Neural progenitor cell (in vitro differentiated cells): ENCODE results near the gene NEMP1. TPM values are rescaled to one million over a fixed set of nuclear protein-coding genes. Genes with fewer than 3 reads are reported as not detected.

Experiments
- DNase-seq: peaks from one replicate; pipeline ENCODE4 v3.0.0-alpha.2; 2016; ENCODE audit warnings: low spot score
- H2AFZ ChIP-seq: fragments of 200-600 bp; sonication (generic); replicated peaks from 2 replicates; pipeline ENCODE4 v1.6.1; 2016; ENCODE audit warnings: antibody characterized with exemption
- H3F3A ChIP-seq: fragments of 200-600 bp; sonication (generic); 2 replicates; pipeline ENCODE4 v1.6.1; 2016; ENCODE audit warnings: antibody characterized with exemption, low read depth
- H3K27ac ChIP-seq: fragments of 200-600 bp; sonication (generic); 2 replicates; pipeline ENCODE4 v1.5.1; 2016; ENCODE audit warnings: mild to moderate bottlenecking
- H3K27me3 ChIP-seq: fragments of 200-600 bp; sonication (generic); 2 replicates; pipeline ENCODE4 v1.6.1; 2016; ENCODE audit warnings: mild to moderate bottlenecking, moderate library complexity
- H3K36me3 ChIP-seq: fragments of 200-600 bp; sonication (generic); 2 replicates; pipeline ENCODE4 v1.5.1; 2016
- H3K4me1 ChIP-seq: fragments of 200-600 bp; sonication (generic); 2 replicates; pipeline ENCODE4 v1.6.1; 2016; ENCODE audit warnings: mixed run types
- H3K4me2 ChIP-seq: fragments of 200-600 bp; sonication (generic); 2 replicates; pipeline ENCODE4 v1.6.1; 2016
- H3K4me3 ChIP-seq: fragments of 200-600 bp; sonication (generic); 2 replicates; pipeline ENCODE4 v1.5.1; 2016
- H3K79me2 ChIP-seq: fragments of 200-600 bp; sonication (generic); 2 replicates; pipeline ENCODE4 v1.6.1; 2016; ENCODE audit warnings: low read depth
- H3K9ac ChIP-seq: fragments of 200-600 bp; sonication (generic); 2 replicates; pipeline ENCODE4 v1.6.1; 2016
- H3K9me3 ChIP-seq: fragments of 200-600 bp; sonication (generic); 2 replicates; pipeline ENCODE4 v1.5.1; 2016; ENCODE audit warnings: low read depth
- H4K20me1 ChIP-seq: fragments of 200-600 bp; sonication (generic); 2 replicates; pipeline ENCODE4 v1.6.1; 2016; ENCODE audit warnings: low read depth
- H3K27ac Mint-ChIP-seq: 3 replicates; pipeline ENCODE4 v1.8.0; 2021; ENCODE audit warnings: mixed read lengths
- H3K27me3 Mint-ChIP-seq: 2 replicates; pipeline ENCODE4 v1.8.0; 2022; ENCODE audit warnings: low read depth, mild to moderate bottlenecking, inconsistent platforms, moderate library complexity, mixed read lengths; ENCODE audit not compliant: insufficient read depth
- H3K36me3 Mint-ChIP-seq: 3 replicates; pipeline ENCODE4 v1.8.0; 2021; ENCODE audit warnings: mixed read lengths
- H3K4me1 Mint-ChIP-seq: 3 replicates; pipeline ENCODE4 v1.8.0; 2021; ENCODE audit warnings: mixed read lengths
- H3K4me3 Mint-ChIP-seq: 3 replicates; pipeline ENCODE4 v1.8.0; 2021; ENCODE audit warnings: mild to moderate bottlenecking, moderate library complexity, mixed read lengths
- H3K9me3 Mint-ChIP-seq: 3 replicates; pipeline ENCODE4 v1.8.0; 2020; ENCODE audit warnings: mixed read lengths
- CTCF ChIP-seq: fragments of 200-600 bp; sonication (generic); IDR thresholded peaks from 2 replicates; pipeline ENCODE4 v1.5.1; 2017; ENCODE audit warnings: antibody characterized with exemption, mild to moderate bottlenecking
- EZH2 ChIP-seq: fragments of 200-600 bp; sonication (generic); IDR thresholded peaks from 2 replicates; pipeline ENCODE4 v1.6.1; 2017; ENCODE audit warnings: antibody characterized with exemption, mild to moderate bottlenecking, moderate library complexity
- EZH2phosphoT487 ChIP-seq: fragments of 200-600 bp; sonication (generic); IDR thresholded peaks from 2 replicates; pipeline ENCODE4 v1.6.1; 2017; ENCODE audit warnings: antibody characterized with exemption
- total RNA-seq: library from RNA; depleted of rRNA; stranded (reverse); fragments of >200 nt; gene quantifications from 2 replicates; pipeline ENCODE4 v1.2.3, GENCODE V29; 2015; ENCODE audit warnings: low replicate concordance

Gene NEMP1
- total RNA-seq, 1 donor from 2014 or later = 72.0 TPM

GRCh38 chr12:57094208-57095160, 15.9 kb upstream of the NEMP1 start:
- H3K9ac ChIP-seq = no peak overlapping the region
- peaks cover 56% of the 10 kb centered on the region for H3K4me1 Mint-ChIP-seq
- peaks cover 24% of the 10 kb centered on the region for H3K79me2 ChIP-seq
- H3F3A ChIP-seq = peaks cover 16% of the 10 kb centered on the region
- H3K27me3 Mint-ChIP-seq = peaks cover 6% of the 10 kb centered on the region
- no peak overlapping the region for H2AFZ ChIP-seq
- TF ChIP-seq EZH2 = no peak
- TF ChIP-seq CTCF = no peak
- TF ChIP-seq EZH2phosphoT487 = no peak
- H3K4me1 ChIP-seq = peaks cover 17% of the 10 kb centered on the region
- H3K27me3 ChIP-seq = no peaks in the 10 kb centered on the region
- H3K36me3 ChIP-seq = no peaks in the 10 kb centered on the region
- peak overlapping the region; percentile 86 for H3K27ac Mint-ChIP-seq
- H3K9me3 Mint-ChIP-seq = no peaks in the 10 kb centered on the region
- no peak overlapping the region for H3K4me2 ChIP-seq
- no peaks in the 10 kb centered on the region for H3K9me3 ChIP-seq
- H3K36me3 Mint-ChIP-seq = peaks cover 32% of the 10 kb centered on the region
- no peak overlapping the region for H3K4me3 ChIP-seq
- H4K20me1 ChIP-seq = peaks cover 38% of the 10 kb centered on the region
- no peak overlapping the region for H3K27ac ChIP-seq
- no peak for DNase-seq
- peak overlapping the region; percentile 57 for H3K4me3 Mint-ChIP-seq

GRCh38 chr12:57093415-57094207, 15.0 kb upstream of the NEMP1 start:
- H3K9ac ChIP-seq = no peak overlapping the region
- peak overlapping the region; percentile 78 for H3K27ac Mint-ChIP-seq
- H2AFZ ChIP-seq = no peak overlapping the region
- H3K27me3 ChIP-seq = no peaks in the 10 kb centered on the region
- peak overlapping the region; percentile 75 for H3K4me3 Mint-ChIP-seq
- peaks cover 56% of the 10 kb centered on the region for H3K4me1 Mint-ChIP-seq
- peaks cover 32% of the 10 kb centered on the region for H3K36me3 Mint-ChIP-seq
- H3K4me2 ChIP-seq = peak overlapping the region; percentile 56
- peaks cover 16% of the 10 kb centered on the region for H3F3A ChIP-seq
- peaks cover 17% of the 10 kb centered on the region for H3K4me1 ChIP-seq
- peaks cover 28% of the 10 kb centered on the region for H3K79me2 ChIP-seq
- no peaks in the 10 kb centered on the region for H3K36me3 ChIP-seq
- DNase-seq = peak; percentile 70
- H3K27me3 Mint-ChIP-seq = peaks cover 7% of the 10 kb centered on the region
- H3K9me3 Mint-ChIP-seq = no peaks in the 10 kb centered on the region
- H3K9me3 ChIP-seq = no peaks in the 10 kb centered on the region
- TF ChIP-seq CTCF (peak; percentile 63), EZH2phosphoT487 (no peak)
- no peak overlapping the region for H3K27ac ChIP-seq
- no peak overlapping the region for H3K4me3 ChIP-seq
- H4K20me1 ChIP-seq = peaks cover 38% of the 10 kb centered on the region

- no peak overlapping the region for H3K4me3 ChIP-seq
- no peak overlapping the region for H2AFZ ChIP-seq
- TF ChIP-seq EZH2phosphoT487 (no peak), CTCF (no peak), EZH2 (no peak)
- H3K9ac ChIP-seq = no peak overlapping the region
- peaks cover 58% of the 10 kb centered on the region for H3K4me1 Mint-ChIP-seq
- no peaks in the 10 kb centered on the region for H3K36me3 ChIP-seq
- no peaks in the 10 kb centered on the region for H3K9me3 Mint-ChIP-seq
- DNase-seq = no peak
- peak overlapping the region; percentile 77 for H3K4me3 Mint-ChIP-seq
- H3K27me3 Mint-ChIP-seq = peaks cover 12% of the 10 kb centered on the region
- peaks cover 22% of the 10 kb centered on the region for H3F3A ChIP-seq
- H3K27ac Mint-ChIP-seq = peak overlapping the region; percentile 74
- H4K20me1 ChIP-seq = peaks cover 38% of the 10 kb centered on the region
- no peak overlapping the region for H3K4me2 ChIP-seq
- peaks cover 17% of the 10 kb centered on the region for H3K4me1 ChIP-seq
- H3K9me3 ChIP-seq = no peaks in the 10 kb centered on the region
- H3K79me2 ChIP-seq = peaks cover 28% of the 10 kb centered on the region
- H3K27ac ChIP-seq = no peak overlapping the region
- peaks cover 32% of the 10 kb centered on the region for H3K36me3 Mint-ChIP-seq
- no peaks in the 10 kb centered on the region for H3K27me3 ChIP-seq
These were observed 14.4 kb upstream of the NEMP1 start for GRCh38 chr12:57092876-57093414.
